PC-3 (cell line): ENCODE data around the gene MMP11. TPM values are rescaled to one million over a fixed set of nuclear protein-coding genes. Genes with fewer than 3 reads are reported as not detected.

Source experiments
- ATAC-seq: fragments of 200-7000 bp; cut with Tn5 transposase; 2 replicates; pipeline ENCODE4 v1.9.1; 2020; ENCODE audit warnings: mild to moderate bottlenecking, moderate library complexity
- BruUV-seq: library from RNA; stranded (reverse); fragments of 400-500 nt; replicated peaks from 2 replicates; lab custom pipeline; 2021; lab: Mats Ljungman, UMichigan
- CTCF ChIA-PET: fragments of 300-600 bp; sonication (Branson Sonifier 250); formaldehyde crosslinking; loops from one replicate; lab custom pipeline; 2022; ENCODE audit warnings: antibody characterized with exemption; lab: Charles Lee
- POLR2A ChIA-PET: fragments of 300-600 bp; sonication (Branson Sonifier 250); formaldehyde crosslinking; loops from one replicate; lab custom pipeline; 2022; ENCODE audit warnings: antibody characterized with exemption; ENCODE audit not compliant: unreplicated experiment; lab: Charles Lee
- DNase-seq: peaks from one replicate; pipeline ENCODE4 v3.0.0-alpha.2; 2015
- H2AFZ ChIP-seq: fragments of 300-600 bp; sonication (generic); 2 replicates; pipeline ENCODE4 v1.6.0; 2016; ENCODE audit warnings: antibody characterized with exemption, low read length
- H3F3A ChIP-seq: fragments of 300-600 bp; sonication (generic); one replicate; pipeline ENCODE4 v1.6.0; 2017; ENCODE audit warnings: antibody characterized with exemption, low read length, control low read depth, mild to moderate bottlenecking; ENCODE audit not compliant: unreplicated experiment
- H3K27ac ChIP-seq: fragments of 300-600 bp; sonication (generic); 2 replicates; pipeline ENCODE4 v1.5.1; 2016; ENCODE audit warnings: mild to moderate bottlenecking, low read length
- H3K27me3 ChIP-seq: fragments of 300-600 bp; sonication (generic); 2 replicates; pipeline ENCODE4 v1.6.1; 2016; ENCODE audit warnings: low read length, mixed read lengths
- H3K36me3 ChIP-seq: fragments of 300-600 bp; sonication (generic); 2 replicates; pipeline ENCODE4 v1.6.1; 2016; ENCODE audit warnings: low read depth, mixed run types, low read length, mixed read lengths
- H3K4me1 ChIP-seq: fragments of 300-600 bp; sonication (generic); 2 replicates; pipeline ENCODE4 v1.5.1; 2016; ENCODE audit warnings: low read length; ENCODE audit not compliant: insufficient read depth
- H3K4me2 ChIP-seq: fragments of 300-600 bp; sonication (generic); 2 replicates; pipeline ENCODE4 v1.6.0; 2016; ENCODE audit warnings: low read length
- H3K4me3 ChIP-seq: fragments of 300-600 bp; sonication (generic); 2 replicates; pipeline ENCODE4 v1.5.1; 2016; ENCODE audit warnings: mild to moderate bottlenecking, low read length, mixed read lengths
- H3K79me2 ChIP-seq: fragments of 300-600 bp; sonication (generic); 2 replicates; pipeline ENCODE4 v1.6.1; 2017; ENCODE audit warnings: low read length, mixed read lengths
- H3K9ac ChIP-seq: fragments of 300-600 bp; sonication (generic); 2 replicates; pipeline ENCODE4 v1.6.0; 2016; ENCODE audit warnings: mild to moderate bottlenecking, low read length
- H3K9me2 ChIP-seq: fragments of 300-600 bp; sonication (generic); replicated peaks from 2 replicates; pipeline ENCODE4 v1.6.1; 2016; ENCODE audit warnings: mixed run types, low read length, mixed read lengths
- H3K9me3 ChIP-seq: fragments of 300-600 bp; sonication (generic); 2 replicates; pipeline ENCODE4 v1.6.1; 2016; ENCODE audit warnings: low read length, mixed read lengths
- H4K20me1 ChIP-seq: fragments of 300-600 bp; sonication (generic); 2 replicates; pipeline ENCODE4 v1.6.1; 2016; ENCODE audit warnings: low read length, mixed read lengths
- EZH2 ChIP-seq: fragments of 300-600 bp; sonication (generic); IDR thresholded peaks from one replicate; pipeline ENCODE4 v1.6.1; 2017; ENCODE audit warnings: antibody characterized with exemption, mild to moderate bottlenecking, low read length; ENCODE audit not compliant: unreplicated experiment
- EZH2phosphoT487 ChIP-seq: fragments of 300-600 bp; sonication (generic); IDR thresholded peaks from 2 replicates; pipeline ENCODE4 v1.6.1; 2018; ENCODE audit warnings: mild to moderate bottlenecking, antibody characterized with exemption, low read length, borderline replicate concordance
- intact Hi-C: fragments of 100-400 bp; cut with micrococcal nuclease; formaldehyde crosslinking; loops from 2 replicates; pipeline ENCODE4 v1.9.0; 2023
- total RNA-seq: library from RNA; depleted of rRNA; stranded (reverse); fragments of >200 nt; gene quantifications from 2 replicates; pipeline ENCODE4 v1.2.3, GENCODE V29; 2014
- TF ChIP-seq, protein P1 (sequence below): fragments of 300-600 bp; sonication (generic); conservative IDR thresholded peaks from 2 replicates; pipeline ENCODE4 v1.5.1; 2017; ENCODE audit warnings: antibody characterized with exemption, low read depth, mild to moderate bottlenecking, low read length

Gene MMP11
- total RNA-seq, 1 experiment from 2014 or later = 2.4 TPM

DNA sequence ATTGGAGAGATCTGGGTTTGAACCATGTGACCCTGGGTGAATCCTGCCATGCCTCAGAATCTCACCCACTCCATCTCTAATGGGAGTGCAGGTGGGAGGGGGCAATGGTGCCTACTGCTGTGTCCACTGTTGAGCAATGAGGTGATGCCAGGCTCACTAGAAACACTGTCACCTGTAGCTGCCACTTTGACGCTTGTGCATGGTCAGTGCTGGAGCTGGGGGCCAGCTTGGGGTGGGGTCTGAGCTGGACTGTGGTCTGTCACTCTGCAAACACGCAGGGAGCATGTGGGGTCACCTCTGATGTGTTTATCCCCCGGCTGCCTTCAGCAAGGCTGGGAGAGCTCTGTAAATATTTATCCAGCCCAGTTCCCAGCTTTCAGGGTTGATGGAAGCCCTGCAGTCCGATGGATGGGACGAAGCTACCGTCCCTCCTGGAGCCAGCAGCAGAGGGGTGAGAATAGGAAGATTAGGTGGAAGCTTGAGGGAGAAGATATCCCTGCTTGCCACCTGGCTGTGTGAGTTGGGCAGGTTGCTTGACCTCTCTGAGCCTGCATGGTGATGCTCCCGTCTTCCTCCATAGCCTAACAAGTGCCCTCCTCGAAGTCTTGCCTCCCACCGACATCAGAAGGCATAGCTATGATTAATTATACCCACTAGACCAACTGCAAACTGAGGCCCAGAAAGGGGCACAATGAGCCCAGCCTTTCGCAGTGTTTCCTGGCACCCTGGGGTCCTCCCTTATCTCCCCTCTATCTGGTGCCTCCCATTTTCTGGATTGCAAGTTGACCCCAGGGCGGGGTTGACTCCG lies 1.7 kb downstream of the MMP11 start:
- Histone ChIP-seq H3K4me2 (no peak overlapping the region), H2AFZ (no peak overlapping the region), H3K9me2 (no peaks in the 10 kb centered on the region), H3K9me3 (no peaks in the 10 kb centered on the region), H3K27ac (no peak overlapping the region), H4K20me1 (no peaks in the 10 kb centered on the region), H3F3A (no peaks in the 10 kb centered on the region), H3K36me3 (no peaks in the 10 kb centered on the region), H3K4me3 (no peak overlapping the region), H3K79me2 (no peaks in the 10 kb centered on the region), H3K9ac (no peak overlapping the region), H3K27me3 (no peaks in the 10 kb centered on the region), H3K4me1 (no peaks in the 10 kb centered on the region; the same call in 1 of the 2 replicates)
- TF ChIP-seq, protein P1, sequence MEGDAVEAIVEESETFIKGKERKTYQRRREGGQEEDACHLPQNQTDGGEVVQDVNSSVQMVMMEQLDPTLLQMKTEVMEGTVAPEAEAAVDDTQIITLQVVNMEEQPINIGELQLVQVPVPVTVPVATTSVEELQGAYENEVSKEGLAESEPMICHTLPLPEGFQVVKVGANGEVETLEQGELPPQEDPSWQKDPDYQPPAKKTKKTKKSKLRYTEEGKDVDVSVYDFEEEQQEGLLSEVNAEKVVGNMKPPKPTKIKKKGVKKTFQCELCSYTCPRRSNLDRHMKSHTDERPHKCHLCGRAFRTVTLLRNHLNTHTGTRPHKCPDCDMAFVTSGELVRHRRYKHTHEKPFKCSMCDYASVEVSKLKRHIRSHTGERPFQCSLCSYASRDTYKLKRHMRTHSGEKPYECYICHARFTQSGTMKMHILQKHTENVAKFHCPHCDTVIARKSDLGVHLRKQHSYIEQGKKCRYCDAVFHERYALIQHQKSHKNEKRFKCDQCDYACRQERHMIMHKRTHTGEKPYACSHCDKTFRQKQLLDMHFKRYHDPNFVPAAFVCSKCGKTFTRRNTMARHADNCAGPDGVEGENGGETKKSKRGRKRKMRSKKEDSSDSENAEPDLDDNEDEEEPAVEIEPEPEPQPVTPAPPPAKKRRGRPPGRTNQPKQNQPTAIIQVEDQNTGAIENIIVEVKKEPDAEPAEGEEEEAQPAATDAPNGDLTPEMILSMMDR = no peak
- TF ChIP-seq EZH2phosphoT487 = no peak
- no peak for TF ChIP-seq EZH2
- no TSS peak for BruUV-seq
- POLR2A ChIA-PET = no interaction called here
- ATAC-seq = no peak
- intact Hi-C loops = no loop called here
- CTCF ChIA-PET = interaction anchor here (0.7 kb wide), 1 partner anchor 51 kb away, joined by 7 read pairs; no protein-coding TSS in a partner anchor
- DNase-seq = no peak

DNA sequence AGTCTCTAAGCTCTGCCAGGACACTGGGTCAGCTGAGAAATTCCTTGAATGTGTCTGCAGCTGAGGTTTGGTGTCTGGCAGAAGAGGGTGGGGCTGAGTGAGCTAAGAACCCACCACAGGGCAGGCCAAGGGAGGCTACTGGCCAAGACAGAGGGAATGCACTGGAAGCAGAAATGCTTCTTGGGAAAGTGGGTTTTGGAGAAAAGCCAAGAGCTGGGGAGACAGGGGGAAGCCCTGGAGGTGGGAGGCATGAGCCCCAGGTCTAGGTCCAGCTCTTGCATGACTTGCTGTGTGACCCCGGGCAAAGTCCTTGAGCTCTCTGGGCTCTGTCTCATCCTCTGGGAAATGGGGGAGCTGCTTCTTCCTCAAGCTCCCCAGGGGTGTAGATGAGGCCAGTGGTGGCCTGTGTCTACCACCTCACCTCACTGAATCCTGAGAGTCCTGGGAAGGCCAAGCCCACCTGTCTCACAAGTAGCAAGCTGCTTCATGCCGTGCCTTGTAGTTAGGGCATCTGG lies 2.3 kb downstream of the MMP11 start:
- CTCF ChIA-PET = no interaction called here
- no peaks in the 10 kb centered on the region for H3K9me2 ChIP-seq
- no TSS peak for BruUV-seq
- H2AFZ ChIP-seq = no peak overlapping the region
- ATAC-seq (no peak), DNase-seq (no peak)
- H4K20me1 ChIP-seq = no peaks in the 10 kb centered on the region
- TF ChIP-seq, protein P1 = no peak
- TF ChIP-seq EZH2 (no peak), EZH2phosphoT487 (no peak)
- H3K4me1 ChIP-seq = no peaks in the 10 kb centered on the region; the same call in 1 of the 2 replicates
- no peaks in the 10 kb centered on the region for H3K9me3 ChIP-seq
- H3K9ac ChIP-seq = no peak overlapping the region
- H3K4me3 ChIP-seq = no peak overlapping the region
- intact Hi-C loops = no loop called here
- H3K27ac ChIP-seq = no peak overlapping the region
- no peaks in the 10 kb centered on the region for H3K79me2 ChIP-seq
- no peaks in the 10 kb centered on the region for H3K36me3 ChIP-seq
- no peaks in the 10 kb centered on the region for H3K27me3 ChIP-seq
- POLR2A ChIA-PET = no interaction called here
- no peaks in the 10 kb centered on the region for H3F3A ChIP-seq
- H3K4me2 ChIP-seq = no peak overlapping the region
